ENCODE results near the gene TMCO4.

DNA sequence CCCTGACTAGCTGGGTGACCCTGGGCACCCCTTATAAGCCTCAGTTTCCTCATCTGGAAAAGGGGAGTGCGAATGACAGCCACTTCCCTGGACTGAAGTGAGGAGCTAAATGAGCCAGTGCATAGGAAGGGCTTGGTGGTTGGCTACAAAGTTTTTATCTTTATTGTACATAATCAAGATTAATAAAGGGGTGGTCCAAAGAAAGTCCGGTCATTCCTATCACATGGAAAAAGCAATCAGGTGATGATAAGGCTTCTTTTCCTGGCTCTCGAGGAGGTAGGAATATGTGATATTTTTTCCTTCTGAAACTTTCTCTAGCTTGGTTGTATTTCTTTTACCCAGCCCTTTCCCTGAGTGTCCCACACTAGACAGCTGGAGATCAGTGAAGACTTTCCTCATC is 56.5 kb downstream of the TMCO4 start:
- TF ChIP-seq, protein P1, sequence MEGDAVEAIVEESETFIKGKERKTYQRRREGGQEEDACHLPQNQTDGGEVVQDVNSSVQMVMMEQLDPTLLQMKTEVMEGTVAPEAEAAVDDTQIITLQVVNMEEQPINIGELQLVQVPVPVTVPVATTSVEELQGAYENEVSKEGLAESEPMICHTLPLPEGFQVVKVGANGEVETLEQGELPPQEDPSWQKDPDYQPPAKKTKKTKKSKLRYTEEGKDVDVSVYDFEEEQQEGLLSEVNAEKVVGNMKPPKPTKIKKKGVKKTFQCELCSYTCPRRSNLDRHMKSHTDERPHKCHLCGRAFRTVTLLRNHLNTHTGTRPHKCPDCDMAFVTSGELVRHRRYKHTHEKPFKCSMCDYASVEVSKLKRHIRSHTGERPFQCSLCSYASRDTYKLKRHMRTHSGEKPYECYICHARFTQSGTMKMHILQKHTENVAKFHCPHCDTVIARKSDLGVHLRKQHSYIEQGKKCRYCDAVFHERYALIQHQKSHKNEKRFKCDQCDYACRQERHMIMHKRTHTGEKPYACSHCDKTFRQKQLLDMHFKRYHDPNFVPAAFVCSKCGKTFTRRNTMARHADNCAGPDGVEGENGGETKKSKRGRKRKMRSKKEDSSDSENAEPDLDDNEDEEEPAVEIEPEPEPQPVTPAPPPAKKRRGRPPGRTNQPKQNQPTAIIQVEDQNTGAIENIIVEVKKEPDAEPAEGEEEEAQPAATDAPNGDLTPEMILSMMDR (conservative IDR thresholded peaks at IDR 0.05; ENCODE audit: low read depth, low read length), result no peak
- TF ChIP-seq EZH2 (IDR thresholded peaks at IDR 0.05; ENCODE audit: low read length, unreplicated experiment), result no peak
